Stimulated activated CD8-positive, alpha-beta memory T cell treated with anti-CD3 and anti-CD28 coated beads, Interleukin-7, amount 100 ng/mL, for 1 hour (primary cell): ENCODE data around the gene ELFN1.

ENCODE experiments used
- DNase-seq, 2 donors: peaks; one replicate each; pipeline ENCODE4 v3.0.0-alpha.2; 2020; ENCODE audit warnings: low read depth in 2 of 2

The ELFN1 gene

GRCh38 chr7:1741751-1742554 lies 71.9 kb downstream of the ELFN1 start:
- DNase-seq: no peak

GRCh38 chr7:1742555-1743303 lies 72.7 kb downstream of the ELFN1 start:
- DNase-seq: no peak

DNA sequence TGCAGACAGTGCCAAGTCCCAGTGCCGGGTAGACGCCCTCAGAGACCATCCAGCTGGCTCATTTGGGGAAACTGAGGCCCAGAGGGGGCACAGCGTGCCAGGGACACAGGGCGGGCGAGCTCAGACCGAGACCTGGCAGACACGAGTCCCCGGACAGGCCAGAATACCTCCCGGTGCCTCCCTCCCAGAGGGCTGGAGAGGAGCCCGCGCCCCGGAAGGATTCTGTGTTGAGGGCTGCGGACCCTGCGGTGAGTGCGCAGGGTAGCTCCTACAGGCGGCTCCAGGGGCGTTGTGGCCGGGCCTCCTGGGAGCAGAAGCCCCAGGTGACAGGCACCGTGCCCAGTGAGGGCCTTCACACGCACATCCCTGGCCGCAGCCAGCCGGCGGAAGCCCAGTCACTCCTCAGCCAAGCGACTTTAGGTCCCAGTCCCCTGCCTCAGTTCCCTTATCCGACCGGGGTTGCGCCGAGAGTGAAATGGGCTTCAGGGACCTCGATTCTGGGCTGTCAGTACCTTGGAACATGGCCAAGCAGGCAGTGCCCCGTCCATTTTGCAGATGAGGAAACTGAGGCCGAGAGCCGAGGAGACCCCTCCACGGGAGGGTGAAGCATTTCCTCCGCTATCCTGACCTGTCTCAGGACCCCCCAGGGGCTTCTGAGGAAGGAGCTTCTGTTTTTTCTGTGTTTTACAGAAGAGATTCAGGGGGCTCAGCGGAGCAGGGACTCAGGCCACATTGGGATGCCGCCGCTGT lies 73.6 kb downstream of the ELFN1 start:
- DNase-seq: no peak

DNA sequence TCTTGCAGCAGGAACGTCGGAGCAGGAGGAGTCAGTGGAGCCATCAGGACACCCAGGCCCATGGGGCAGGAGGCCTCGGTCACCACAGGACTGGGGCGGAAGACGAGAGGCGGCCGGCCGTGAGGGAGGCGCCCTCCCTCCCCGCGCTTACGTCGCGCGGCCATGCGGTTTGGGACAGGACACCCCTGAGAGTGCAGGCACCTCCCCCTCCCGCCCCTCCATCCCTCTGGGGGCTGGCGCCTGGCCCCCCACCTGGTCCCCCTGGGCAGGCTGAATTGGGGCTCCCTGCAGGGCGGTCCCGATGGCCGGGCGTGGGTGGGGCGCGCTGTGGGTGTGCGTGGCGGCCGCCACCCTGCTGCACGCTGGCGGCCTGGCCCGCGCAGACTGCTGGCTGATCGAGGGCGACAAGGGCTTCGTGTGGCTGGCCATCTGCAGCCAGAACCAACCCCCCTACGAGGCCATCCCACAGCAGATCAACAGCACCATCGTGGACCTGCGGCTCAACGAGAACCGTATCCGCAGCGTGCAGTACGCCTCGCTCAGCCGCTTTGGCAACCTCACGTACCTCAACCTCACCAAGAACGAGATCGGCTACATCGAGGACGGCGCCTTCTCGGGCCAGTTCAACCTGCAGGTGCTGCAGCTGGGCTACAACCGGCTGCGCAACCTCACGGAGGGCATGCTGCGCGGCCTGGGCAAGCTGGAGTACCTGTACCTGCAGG lies 74.4 kb downstream of the ELFN1 start:
- DNase-seq: no peak

- no peak for DNase-seq
Observed at GRCh38 chr7:1745018-1745532, 75.0 kb downstream of the ELFN1 start.

DNA sequence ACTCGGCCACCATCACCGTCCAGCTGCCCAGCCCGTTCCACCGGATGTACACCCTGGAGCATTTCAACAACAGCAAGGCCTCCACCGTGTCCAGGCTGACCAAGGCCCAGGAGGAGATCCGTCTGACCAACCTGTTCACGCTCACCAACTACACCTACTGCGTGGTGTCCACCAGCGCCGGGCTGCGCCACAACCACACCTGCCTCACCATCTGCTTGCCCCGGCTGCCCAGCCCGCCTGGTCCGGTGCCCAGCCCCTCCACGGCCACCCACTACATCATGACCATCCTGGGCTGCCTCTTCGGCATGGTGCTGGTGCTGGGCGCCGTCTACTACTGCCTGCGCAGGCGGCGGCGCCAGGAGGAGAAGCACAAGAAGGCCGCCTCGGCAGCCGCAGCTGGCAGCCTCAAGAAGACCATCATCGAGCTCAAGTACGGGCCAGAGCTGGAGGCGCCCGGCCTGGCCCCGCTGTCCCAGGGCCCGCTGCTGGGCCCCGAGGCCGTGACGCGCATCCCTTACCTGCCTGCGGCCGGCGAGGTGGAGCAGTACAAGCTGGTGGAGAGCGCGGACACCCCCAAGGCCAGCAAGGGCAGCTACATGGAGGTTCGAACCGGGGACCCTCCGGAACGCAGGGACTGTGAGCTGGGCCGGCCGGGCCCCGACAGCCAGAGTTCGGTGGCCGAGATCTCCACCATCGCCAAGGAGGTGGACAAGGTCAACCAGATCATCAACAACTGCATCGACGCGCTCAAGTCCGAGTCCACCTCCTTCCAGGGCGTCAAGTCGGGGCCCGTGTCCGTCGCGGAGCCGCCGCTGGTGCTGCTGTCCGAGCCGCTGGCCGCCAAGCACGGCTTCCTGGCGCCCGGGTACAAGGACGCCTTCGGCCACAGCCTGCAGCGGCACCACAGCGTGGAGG lies 75.8 kb downstream of the ELFN1 start:
- no peak for DNase-seq

- DNase-seq: no peak
Observed at GRCh38 chr7:1746491-1746975, 76.5 kb downstream of the ELFN1 start.

- DNase-seq: no peak
Observed at GRCh38 chr7:1747004-1747801, 77.1 kb downstream of the ELFN1 start.

DNA sequence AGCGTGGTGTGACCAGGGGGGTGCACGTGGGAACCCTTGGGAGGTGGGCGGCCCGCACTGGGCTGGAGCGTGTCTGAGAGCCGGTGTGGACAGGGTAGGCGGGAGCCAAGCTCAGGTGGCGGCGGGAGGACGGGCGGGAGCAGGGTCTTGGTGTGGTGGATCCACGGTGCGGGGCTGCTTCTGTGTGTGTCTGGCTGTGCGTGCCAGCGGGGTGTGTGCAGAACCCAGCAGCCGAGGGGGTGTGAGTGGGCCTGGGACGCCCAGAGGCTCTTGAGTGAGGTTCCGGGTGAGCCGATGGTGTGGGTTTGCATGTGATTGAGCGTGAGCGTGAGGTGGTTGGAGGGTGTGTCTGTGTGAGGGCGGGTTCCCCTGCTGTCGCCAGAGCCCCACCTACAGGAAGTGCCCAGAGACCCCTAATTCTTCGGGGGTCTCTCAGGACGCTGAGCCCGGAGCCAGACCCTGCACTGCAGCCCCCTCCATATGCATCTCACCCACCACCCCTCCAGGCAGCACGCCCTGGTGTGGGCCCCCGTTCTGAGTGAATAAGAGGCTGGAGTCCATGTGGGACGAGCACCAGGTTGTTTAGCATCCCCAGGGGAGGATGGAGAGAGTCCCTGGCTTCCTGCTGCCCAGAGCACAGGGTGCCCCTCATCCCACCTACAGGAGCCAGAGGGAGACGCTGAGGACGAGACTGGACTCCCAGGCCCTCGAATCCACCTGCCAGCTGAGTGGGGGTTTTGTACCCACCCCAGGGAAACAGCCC lies 78.2 kb downstream of the ELFN1 start:
- DNase-seq: no peak

DNA sequence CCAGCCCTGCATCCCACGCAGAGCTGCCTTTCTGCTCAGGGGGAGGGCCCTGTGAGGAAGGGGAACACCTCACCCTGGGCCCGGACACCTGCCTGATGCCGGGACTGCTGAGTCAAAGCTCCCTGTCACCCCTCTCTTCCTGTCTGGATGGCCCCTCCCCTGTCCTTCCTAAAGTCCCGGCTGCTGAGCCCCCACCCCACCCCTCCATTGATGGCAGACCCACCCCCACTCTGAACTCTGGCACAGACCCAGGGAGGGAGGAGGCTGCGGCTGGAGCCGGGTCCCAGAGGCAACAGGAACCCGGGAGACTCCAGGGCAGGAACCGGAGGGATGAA lies 78.7 kb downstream of the ELFN1 start:
- DNase-seq: no peak

- no peak for DNase-seq
Observed at GRCh38 chr7:1749351-1749863, 79.3 kb downstream of the ELFN1 start.

- DNase-seq: no peak
Observed at GRCh38 chr7:1749864-1750466, 79.9 kb downstream of the ELFN1 start.

- DNase-seq: no peak
Observed at GRCh38 chr7:1750541-1751021, 80.5 kb downstream of the ELFN1 start.

DNA sequence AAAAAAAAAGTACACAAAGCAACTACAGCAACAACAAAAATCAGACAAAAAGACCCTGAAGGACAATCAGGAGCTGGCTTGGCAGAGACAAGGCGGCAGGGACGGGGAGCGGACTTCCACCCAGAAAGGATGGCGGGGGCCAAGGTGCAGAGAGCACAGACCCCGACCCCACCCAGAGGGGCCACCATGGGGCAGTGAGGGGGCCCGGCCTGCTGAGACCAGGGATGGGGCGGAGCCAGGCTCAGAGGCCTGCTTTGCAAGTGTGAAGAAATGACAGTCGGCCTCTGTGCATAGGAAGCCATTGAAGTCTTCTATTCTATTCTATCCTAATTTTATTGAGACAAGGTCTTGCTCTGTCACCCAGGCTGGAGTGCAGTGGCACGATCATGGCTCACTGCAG lies 82.0 kb downstream of the ELFN1 start:
- no peak for DNase-seq

- no peak for DNase-seq
Observed at GRCh38 chr7:1752771-1753563, 82.9 kb downstream of the ELFN1 start.

DNA sequence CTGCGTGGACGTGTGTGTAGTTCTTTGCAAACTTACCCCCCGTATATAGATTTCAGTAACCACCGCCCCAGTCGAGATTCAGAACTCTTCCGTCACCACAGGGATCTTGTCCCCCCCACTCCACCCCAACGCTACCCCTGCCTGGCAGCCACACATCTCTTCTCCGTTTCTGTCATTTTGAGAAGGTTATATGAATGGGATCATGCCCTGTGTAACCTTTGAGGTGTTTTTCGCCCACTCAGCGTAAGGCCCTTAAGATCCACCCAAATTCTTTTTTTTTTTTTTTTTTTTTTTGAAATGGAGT lies 83.4 kb downstream of the ELFN1 start:
- no peak for DNase-seq

DNA sequence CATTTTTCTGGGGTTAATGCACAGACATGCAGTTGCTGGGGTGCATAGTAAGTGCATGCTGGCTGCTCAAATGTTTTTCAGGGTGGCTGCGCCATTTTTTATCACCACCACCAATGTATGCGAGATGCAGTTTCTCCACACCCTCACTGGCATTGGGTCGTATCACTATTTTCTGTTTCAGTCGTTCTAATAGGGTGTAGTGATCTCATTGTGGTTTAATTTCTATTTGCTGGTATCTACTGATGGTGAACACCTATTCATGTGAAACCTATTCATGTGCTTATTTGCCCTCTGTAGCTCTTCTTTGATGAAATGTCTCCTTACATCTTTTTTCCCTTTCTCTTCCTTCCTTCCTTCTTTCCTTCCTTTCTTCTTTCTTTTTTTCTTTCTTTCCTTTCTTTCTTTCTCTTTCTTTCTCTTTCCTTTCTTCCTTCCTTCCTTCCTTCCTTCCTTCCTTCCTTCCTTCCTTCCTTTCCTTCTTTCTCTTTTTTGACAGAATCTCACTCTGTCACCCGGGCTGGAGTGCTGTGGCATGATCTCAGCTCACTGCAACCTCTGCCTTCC lies 84.3 kb downstream of the ELFN1 start:
- no peak for DNase-seq
